OCI-LY3 (cell line): ENCODE results near the gene SECTM1.

Experiments
- CTCF ChIP-seq: fragments of 200-600, 300-600 bp; sonication (generic); IDR thresholded peaks from 2 replicates; pipeline ENCODE4 v1.5.1; 2014; ENCODE audit warnings: antibody characterized with exemption, low read length, low read depth
- EZH2phosphoT487 ChIP-seq: fragments of 200-600 bp; shearing (Covaris generic); IDR thresholded peaks from 2 replicates; pipeline ENCODE4 v1.6.1; 2018; ENCODE audit warnings: antibody characterized with exemption, mixed run types, low read depth

GRCh38 chr17:82287013-82287867, 46.3 kb downstream of the SECTM1 start:
- TF ChIP-seq CTCF, result no peak
- no peak for TF ChIP-seq EZH2phosphoT487
